ENCODE results near the gene ISLR.

- TF ChIP-seq CTCF (IDR thresholded peaks at IDR 0.05) (no peak), POLR2A (IDR thresholded peaks at IDR 0.05) (no peak)
Measured at GRCh38 chr15:74178326-74179100, 5.0 kb downstream of the ISLR start.

Measured in body of pancreas (tissue), 4 donors.